HG03378 (cell line): ENCODE measurements around the gene FBF1.
"Not testable (repeated sequence)": the region's sequence is repeated elsewhere in the genome, so short reads cannot be mapped to it uniquely, and the experiment has no call there.

Experiments
- ATAC-seq: cut with Tn5 transposase; IDR thresholded peaks from one replicate; pipeline ENCODE4 v1.9.1; 2021; ENCODE audit warnings: mild to moderate bottlenecking, moderate library complexity; ENCODE audit not compliant: unreplicated experiment

Gene FBF1

GRCh38 chr17:75876938-75877751 is 63.7 kb downstream of the FBF1 start:
- no peak for ATAC-seq

- no peak for ATAC-seq
These were observed 64.5 kb downstream of the FBF1 start for GRCh38 chr17:75876190-75876937.

DNA sequence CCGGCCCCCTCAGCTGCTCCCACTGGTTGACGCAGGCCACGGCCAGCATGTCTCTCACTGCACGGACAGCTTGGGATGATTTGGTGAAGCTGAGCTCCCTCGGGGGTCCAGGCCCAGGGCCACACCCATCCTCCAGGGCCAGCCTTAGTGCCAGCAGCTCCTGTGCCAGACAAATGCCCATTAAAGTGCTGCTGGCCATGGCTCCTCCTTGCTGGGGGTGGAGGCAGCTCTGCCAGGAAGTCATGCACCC is 65.0 kb downstream of the FBF1 start:
- ATAC-seq = no peak

DNA sequence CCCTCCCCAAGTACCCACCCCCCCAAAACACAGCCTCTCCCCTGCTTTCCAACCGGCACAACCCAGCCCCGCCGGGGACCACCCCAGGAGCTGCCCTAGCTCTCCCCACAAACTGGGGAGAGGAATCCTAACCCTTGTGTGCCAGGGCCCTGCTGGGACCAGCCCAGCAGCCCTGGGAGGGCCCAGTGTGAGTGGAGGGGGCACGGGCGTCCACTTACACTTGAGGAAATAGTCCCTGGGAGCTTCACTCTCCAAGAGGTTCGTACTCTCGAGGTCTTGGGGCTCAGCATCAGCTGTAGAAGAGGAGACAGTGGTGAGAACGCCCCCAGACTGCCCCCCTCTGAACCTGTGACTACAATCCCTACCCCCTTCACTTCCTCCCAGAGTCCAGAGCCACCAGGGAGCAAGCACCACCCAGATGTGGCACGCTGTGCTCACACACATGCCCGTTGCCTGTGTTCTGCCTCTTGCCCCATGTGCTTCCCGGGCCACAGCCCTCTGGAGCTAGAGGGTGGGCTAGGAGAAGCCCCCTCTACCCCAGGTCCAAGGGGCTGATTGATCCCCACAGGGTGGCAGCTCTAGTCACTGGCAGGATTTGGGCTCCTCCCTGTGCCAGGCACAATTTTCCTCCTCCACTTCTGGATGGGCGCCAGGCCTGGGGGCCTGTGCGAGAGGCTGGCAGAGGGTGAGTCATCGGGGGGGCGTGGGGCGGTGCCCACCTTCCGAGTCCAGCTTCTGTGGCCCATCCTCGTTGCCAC is 65.5 kb downstream of the FBF1 start:
- no peak for ATAC-seq

DNA sequence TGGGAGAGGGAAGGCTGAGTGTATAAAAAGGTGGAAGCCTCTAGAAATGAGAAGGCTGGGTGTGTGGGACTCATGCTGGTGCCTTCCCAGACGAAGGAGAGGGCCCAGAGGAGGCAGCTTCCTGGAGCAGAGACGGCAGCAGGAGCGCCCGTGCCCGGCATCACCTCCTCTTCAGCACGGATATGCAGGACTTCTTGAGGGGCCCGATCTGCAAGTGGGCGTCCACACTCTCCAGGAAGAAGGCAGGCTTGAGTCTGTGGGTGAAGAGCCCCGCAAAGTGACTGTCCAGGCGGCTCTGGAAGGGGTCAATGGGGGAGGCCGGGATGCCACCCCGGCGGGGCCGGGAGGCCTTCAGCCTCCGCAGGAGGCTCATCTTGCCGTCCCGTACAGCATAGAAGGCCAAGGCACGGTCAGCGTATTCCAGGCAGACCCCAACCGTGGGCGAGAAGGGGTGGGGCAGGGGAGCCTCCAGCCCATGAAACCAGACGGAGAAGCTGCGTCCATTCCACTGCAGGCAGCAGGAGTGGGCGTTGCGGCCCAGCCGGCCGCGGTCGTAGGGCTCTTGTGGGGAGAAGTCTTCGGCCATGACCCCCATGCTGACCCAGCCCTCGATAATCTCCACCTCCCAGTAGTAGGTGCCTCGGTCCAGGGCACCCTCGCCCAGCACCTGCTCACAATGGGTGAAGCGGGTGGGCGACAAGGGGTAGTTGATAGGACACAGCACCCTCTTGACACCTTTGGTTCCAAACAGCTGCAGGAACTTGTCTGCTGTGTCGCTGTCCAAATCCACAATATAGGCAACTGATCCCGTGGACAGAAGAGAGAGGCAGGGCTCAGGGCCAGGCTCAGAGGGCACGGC is 66.3 kb downstream of the FBF1 start:
- ATAC-seq = no peak

- no peak for ATAC-seq
These were observed 67.1 kb downstream of the FBF1 start for GRCh38 chr17:75873587-75874322.

DNA sequence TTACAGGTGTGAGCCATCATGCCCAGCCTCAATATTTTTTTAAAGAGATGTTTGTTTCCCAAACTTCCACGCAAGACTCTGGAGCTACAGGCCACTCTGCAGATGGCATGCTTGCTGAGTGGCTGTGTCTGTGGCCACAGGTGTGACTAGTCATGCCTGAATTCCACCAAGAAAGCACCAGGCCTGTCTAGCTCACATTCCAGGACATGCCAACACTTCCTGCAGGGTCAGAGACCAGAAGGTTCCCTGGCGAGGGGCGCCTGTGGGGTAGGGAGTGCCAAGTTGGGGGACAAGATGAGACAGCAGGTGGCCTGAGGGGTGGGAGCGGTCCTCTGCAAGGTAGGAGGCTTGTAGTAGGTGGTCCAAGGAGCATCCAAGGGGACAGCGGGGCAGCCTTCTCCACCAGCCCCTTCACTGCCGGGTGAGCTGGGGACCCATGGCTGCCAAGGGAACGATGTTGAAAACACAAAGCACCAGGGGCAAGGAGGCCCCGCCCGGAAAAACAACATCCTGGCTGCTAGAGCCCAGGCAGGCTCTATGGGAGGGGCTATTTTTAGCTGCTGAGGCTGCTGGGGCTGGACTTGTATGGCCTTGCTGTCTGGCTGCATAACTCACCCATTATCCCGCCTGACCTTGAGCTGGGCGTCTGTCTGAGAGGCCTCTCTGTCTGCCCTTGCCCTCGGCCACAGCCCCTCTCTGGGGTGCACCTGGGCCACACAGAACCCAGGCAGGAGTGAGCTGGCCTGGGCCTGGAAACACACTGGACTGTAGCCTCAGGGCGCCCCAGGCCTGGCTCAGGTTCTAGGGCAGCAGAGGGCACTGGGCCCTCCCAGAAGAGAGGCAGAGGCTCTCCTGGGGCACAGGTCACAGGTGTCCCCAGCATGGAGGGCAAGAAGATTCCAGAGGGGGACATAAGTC is 68.1 kb downstream of the FBF1 start:
- ATAC-seq = no peak

DNA sequence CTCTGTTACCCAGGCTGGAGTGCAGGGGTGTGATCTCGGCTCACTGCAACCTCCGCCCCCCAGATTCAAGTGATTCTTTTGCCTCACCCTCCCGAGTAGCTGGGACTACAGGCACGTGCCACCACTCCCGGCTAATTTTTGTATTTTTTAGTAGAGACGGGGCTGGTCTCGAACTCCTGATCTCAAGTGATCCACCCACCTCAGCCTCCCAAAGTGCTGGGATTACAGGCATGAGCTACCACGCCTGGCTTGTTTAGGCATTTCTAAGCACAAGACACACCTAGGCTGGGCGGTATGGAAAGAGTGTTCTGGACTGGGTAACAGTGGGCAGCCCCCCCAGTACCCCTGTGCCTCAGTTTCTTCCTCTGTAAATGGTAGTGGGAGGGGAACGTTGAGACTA is 70.6 kb downstream of the FBF1 start:
- not testable (repeated sequence) for ATAC-seq

GRCh38 chr17:75869282-75870141 is 71.3 kb downstream of the FBF1 start:
- ATAC-seq = no peak

DNA sequence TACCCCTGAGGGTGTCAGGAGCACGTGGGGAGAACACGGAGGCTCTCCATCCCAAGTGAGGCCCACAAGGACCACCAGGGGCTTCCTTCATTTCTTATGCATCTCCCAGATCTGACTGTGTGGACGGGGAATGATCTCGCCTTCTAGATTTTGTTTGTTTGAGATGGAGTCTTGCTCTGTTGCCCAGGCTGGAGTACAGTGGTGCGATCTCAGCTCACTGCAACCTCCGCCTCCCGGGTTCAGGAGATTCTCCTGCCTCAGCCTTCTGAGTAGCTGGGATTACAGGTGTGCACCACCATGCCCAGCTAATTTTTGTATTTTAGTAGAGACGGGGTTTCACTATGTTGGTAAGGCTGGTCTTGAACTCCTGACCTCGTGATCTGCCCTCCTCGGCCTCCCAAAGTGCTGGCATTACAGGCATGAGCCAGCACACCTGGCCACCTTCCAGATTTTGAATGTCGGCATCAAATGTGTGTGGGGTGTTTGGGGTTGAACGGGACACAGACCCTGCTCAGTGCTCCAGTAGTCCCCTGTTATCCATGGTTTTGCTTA is 72.0 kb downstream of the FBF1 start:
- not testable (repeated sequence) for ATAC-seq

GRCh38 chr17:75865404-75866188 is 75.2 kb downstream of the FBF1 start:
- ATAC-seq = not testable (repeated sequence)

DNA sequence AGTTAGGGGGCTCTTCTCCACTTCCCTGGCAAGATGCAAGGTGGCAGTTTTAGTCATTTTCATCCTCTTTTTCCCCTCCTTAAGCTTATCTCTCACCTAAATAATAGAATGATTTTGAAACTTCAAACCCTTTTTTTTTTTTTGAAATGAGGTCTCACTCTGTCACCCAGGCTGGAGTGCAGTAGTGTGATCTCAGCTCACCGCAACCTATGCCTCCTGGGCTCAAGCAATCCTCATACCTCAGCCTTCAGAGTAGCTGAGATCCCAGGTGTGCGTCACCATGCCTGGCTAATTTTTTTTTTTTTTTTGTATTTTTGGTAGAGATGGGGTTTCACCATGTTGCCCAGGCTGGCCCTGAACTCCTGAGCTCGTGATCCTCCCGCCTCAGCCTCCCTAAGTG is 76.0 kb downstream of the FBF1 start:
- ATAC-seq = not testable (repeated sequence)

DNA sequence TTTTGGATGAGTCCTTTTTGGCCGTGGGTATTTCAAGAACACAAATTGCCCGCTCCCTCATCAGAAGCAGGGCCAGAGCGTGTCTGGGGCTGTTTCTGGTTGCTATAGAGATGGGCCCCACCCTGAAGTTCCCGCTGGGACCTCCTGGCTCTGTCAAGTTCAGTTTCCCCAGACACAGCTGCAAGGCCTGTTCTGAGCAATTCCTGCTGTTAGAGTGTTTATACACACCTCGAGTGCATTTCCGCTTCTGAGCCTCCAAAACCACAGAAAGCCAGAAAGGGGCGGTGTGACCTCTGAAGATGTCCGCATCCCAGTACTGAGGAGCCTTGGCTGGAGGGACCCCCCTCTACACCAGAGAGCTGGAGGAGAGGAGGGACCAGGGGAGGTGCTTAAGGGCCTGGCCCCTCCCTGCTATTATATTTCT is 76.4 kb downstream of the FBF1 start:
- ATAC-seq = peak; percentile 79

DNA sequence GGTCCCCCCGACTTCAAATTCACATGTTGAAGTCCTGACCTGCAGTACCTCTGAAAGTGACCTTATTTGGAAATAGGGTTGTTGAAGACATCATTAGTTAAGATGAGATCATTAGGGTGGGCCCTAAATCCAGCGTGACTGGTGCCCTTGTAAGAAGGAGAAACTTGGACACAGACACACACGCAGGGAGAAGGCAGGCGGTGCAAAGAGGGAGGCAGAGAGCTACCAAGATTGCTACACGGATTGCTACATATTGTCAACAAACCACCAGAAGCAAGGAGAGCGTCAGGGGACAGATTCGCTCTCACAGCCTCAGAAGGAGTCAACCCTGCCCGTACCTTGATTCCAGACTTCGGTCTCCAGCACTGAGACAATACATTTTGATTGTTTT is 78.9 kb downstream of the FBF1 start:
- ATAC-seq = no peak
